WERI-Rb-1 (cell line): Measurements from ENCODE around the gene XRCC4.

Source experiments
- DNase-seq: peaks from one replicate; pipeline ENCODE4 v3.0.0-alpha.2; 2020
- H3K27ac ChIP-seq: fragments of 250-450 bp; sonication (Bioruptor Pico); 2 replicates; pipeline ENCODE4 v1.5.1; 2020; ENCODE audit warnings: mild to moderate bottlenecking, moderate library complexity
- H3K27me3 ChIP-seq: fragments of 250-450 bp; sonication (Bioruptor Pico); 2 replicates; pipeline ENCODE4 v1.5.1; 2021; ENCODE audit warnings: mild to moderate bottlenecking, low read depth, moderate library complexity; ENCODE audit not compliant: insufficient read depth, severe bottlenecking
- H3K36me3 ChIP-seq: fragments of 250-450 bp; sonication (Bioruptor Pico); 2 replicates; pipeline ENCODE4 v1.5.1; 2020; ENCODE audit warnings: mild to moderate bottlenecking, moderate library complexity
- H3K4me3 ChIP-seq: 2 replicates; pipeline ENCODE4 v1.5.1; 2011; ENCODE audit warnings: low read depth, mild to moderate bottlenecking, control low read depth, low read length
- H3K9me3 ChIP-seq: fragments of 250-450 bp; sonication (Bioruptor Pico); 2 replicates; pipeline ENCODE4 v1.5.1; 2021; ENCODE audit warnings: mild to moderate bottlenecking, moderate library complexity; ENCODE audit not compliant: severe bottlenecking
- CTCF ChIP-seq: IDR thresholded peaks from 2 replicates; pipeline ENCODE4 v1.5.1; 2011; ENCODE audit warnings: low read depth, mild to moderate bottlenecking, control low read depth, inconsistent platforms, low read length

Gene XRCC4

GRCh38 chr5:83222906-83223305 is 145.6 kb downstream of the XRCC4 start:
- no peak for DNase-seq
- Histone ChIP-seq H3K27me3 (no peaks in the 10 kb centered on the region), H3K27ac (no peak overlapping the region), H3K36me3 (no peaks in the 10 kb centered on the region), H3K9me3 (no peaks in the 10 kb centered on the region), H3K4me3 (no peak overlapping the region)
- TF ChIP-seq CTCF = no peak

- H3K9me3 ChIP-seq = no peaks in the 10 kb centered on the region
- H3K36me3 ChIP-seq = no peaks in the 10 kb centered on the region
- DNase-seq = no peak
- H3K27me3 ChIP-seq = no peaks in the 10 kb centered on the region
- no peak for TF ChIP-seq CTCF
- no peak overlapping the region for H3K27ac ChIP-seq
- no peak overlapping the region for H3K4me3 ChIP-seq
Measured at GRCh38 chr5:83227611-83228010, 150.3 kb downstream of the XRCC4 start.

DNA sequence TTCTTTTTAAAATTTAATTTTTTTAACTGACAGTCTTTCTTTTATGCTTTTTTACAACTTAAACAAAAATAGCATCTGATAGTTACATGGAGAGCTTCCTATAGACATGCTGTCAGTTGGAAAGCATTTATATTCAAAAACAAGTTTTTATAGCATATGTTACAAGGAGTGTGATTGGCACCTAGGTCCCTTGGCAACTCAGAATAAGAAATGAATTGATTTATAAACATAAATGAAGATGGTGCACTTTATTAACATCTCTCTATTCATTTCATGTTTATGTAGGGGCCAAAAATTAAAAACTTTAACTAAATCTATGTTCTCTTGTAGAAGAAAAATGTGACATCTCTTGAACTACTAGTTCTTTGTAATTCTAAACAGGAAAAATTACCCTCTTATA is 153.2 kb downstream of the XRCC4 start:
- TF ChIP-seq CTCF = no peak
- no peak overlapping the region for H3K27ac ChIP-seq
- DNase-seq = no peak
- H3K9me3 ChIP-seq = no peaks in the 10 kb centered on the region
- H3K4me3 ChIP-seq = no peak overlapping the region
- H3K36me3 ChIP-seq = no peaks in the 10 kb centered on the region
- H3K27me3 ChIP-seq = no peaks in the 10 kb centered on the region

DNA sequence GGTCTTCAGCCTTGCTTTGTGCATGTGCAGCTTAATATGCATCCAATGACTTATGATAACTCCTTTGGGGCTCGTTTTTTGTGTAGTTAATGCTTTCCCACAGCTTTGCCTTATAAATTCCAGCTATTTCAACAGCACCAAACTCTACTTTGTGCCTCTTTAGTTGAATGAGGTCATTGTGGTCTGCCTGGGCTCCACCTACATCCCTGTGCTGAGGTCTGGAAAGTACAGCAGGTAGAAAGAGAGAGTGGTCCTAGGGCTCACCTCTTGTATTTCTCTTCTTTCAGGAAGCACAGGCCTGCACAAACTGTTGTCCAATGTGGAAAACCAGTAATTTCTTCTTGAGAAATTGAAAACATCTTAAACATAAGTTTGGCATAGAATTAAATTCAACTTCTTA is 167.2 kb downstream of the XRCC4 start:
- TF ChIP-seq CTCF = no peak
- H3K4me3 ChIP-seq = no peak overlapping the region
- H3K36me3 ChIP-seq = no peaks in the 10 kb centered on the region
- DNase-seq = no peak
- H3K9me3 ChIP-seq = no peaks in the 10 kb centered on the region
- H3K27me3 ChIP-seq = no peaks in the 10 kb centered on the region
- H3K27ac ChIP-seq = no peak overlapping the region

GRCh38 chr5:83245037-83245436 is 167.7 kb downstream of the XRCC4 start:
- no peaks in the 10 kb centered on the region for H3K9me3 ChIP-seq
- H3K36me3 ChIP-seq = no peaks in the 10 kb centered on the region
- no peak for TF ChIP-seq CTCF
- no peak overlapping the region for H3K27ac ChIP-seq
- no peak overlapping the region for H3K4me3 ChIP-seq
- no peaks in the 10 kb centered on the region for H3K27me3 ChIP-seq
- DNase-seq = no peak

DNA sequence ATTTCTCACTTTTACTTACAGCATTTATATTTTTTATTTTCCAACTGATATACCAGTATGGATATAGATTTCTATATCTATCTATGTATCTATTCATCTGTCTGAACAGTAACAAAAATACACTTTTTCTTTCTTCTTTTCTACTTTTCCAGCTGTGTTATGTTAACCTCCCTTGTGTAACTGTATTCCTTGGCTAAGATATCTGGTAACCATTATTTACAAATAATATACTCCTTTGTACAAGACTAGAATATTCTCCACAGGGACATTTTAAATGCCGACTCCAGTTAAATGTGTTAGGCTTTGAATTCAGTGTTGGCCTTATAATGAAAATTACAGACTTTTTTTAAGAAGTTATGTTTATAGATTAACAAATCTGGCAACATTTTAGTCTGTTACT is 168.7 kb downstream of the XRCC4 start:
- no peak for TF ChIP-seq CTCF
- Histone ChIP-seq H3K27me3 (no peaks in the 10 kb centered on the region), H3K27ac (no peak overlapping the region)

More for the DNA sequence above, 168.7 kb downstream of the XRCC4 start:
- DNase-seq = no peak
- Histone ChIP-seq H3K4me3 (no peak overlapping the region), H3K36me3 (no peaks in the 10 kb centered on the region), H3K9me3 (no peaks in the 10 kb centered on the region)
